ENCODE results near the gene TTLL12.
A peak's percentile ranks its signal among the peaks of the same experiment; 100 is the strongest.

Gene TTLL12

GRCh38 chr22:43186272-43187170, at the start of gene TTLL12:
Gene TTLL12 (minus strand): TSS chr22:43187134. CDS start chr22:43187069, 65 bp downstream.
- no peak for DNase-seq (ENCODE audit: low read depth, low spot score)

DNA sequence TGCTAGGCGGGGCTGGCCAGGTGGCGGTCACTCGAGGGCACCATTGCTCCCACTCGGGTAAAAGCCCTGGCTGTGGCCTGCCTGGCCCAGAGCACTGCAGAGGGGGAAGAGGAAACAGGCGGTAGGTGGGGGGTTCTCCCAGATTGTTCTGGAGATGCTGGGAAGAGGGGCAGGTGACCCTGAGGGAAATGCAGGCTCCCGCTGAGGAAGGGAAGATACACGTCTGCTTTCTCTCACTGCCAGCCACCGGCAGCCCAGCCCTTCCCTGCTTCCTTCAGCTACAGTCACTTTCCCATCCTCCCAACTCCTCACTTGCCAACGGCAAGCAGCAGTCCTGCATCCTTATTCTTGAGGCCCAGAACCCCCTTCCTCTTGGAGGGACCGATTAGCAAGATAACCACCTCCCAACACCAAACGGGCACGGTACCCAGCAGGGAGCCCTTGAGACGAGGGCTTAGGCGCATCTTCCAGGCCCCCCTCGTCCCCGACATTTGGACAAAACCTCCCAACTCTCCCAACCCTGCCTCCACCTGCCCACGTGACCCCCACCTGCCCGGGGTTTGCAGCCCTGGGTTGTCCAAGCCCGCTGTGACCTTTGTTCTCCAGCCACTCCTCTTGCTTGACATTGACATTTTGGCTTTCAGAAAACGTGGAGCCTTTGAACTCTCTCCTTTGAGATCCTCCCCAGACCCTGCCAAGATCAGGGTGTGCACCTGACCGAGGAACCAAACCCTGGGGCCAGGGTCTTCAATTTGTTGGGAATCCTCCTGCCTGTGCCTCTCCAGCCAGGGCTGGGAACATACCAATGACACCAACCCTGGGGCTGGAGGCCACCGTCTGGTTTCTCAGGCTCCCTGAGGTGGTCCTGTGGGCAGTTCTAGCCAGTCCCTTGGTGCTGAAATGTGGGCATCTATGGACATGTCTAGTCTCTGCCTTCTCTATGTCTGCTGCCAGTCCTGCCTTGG, 48.8 kb upstream of the TTLL12 start:
- DNase-seq (ENCODE audit: low read depth, low spot score): no peak
- no peak overlapping the region for H3K27ac ChIP-seq

More at GRCh38 chr22:43186272-43187170, at the start of gene TTLL12:
- peak within 1 kb of the TSS; percentile 87 for H3K27ac ChIP-seq

GRCh38 chr22:43234264-43234988, 47.5 kb upstream of the TTLL12 start:
- DNase-seq (ENCODE audit: low read depth, low spot score): no peak
- no peak overlapping the region for H3K27ac ChIP-seq

GRCh38 chr22:43233529-43233928, 46.6 kb upstream of the TTLL12 start:
- H3K27ac ChIP-seq: no peak overlapping the region
- DNase-seq (ENCODE audit: low read depth, low spot score): no peak

- no peak overlapping the region for H3K27ac ChIP-seq
- DNase-seq (ENCODE audit: low read depth, low spot score): no peak
Observed at GRCh38 chr22:43232445-43232844, 45.5 kb upstream of the TTLL12 start.

GRCh38 chr22:43231724-43232034, 44.7 kb upstream of the TTLL12 start:
- no peak for DNase-seq (ENCODE audit: low read depth, low spot score)
- no peak overlapping the region for H3K27ac ChIP-seq

DNA sequence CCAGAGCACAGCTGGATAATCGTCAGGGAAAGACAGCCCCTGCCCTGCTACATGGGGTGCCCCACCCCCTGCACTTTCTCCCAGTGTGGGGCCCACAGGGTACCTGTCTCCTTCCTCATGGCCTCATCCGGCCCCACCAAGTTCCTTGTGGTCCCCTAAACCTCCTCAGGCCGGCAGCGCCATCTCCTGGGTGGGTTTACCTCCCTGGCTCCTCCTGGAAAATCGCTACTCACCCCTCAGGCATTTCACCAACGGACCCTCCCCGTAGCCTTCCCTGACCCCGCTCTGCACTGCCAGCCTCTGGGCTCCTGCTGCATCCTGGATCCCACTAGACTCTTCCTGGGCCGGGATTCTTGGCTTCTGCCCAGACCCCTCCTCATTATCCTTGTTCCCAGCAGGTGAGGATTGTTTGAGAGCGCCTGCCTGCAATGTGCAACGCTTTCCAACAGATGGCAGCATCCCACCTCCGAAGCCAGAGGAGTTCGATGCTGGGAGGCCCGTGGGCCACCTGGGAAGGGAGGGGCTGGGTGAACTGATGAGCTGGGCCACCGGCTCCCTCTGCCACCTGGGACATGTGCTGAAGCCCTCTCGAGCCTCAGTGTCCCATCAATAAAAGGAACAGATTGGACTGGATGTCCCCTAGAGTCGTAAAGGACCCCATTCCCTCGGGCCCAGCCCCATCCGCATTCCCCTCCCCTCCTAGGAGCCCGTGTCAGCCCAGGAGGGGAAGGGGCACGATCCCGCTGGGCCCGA, 44.2 kb upstream of the TTLL12 start:
- H3K27ac ChIP-seq: no peak overlapping the region
- DNase-seq (ENCODE audit: low read depth, low spot score): no peak

DNA sequence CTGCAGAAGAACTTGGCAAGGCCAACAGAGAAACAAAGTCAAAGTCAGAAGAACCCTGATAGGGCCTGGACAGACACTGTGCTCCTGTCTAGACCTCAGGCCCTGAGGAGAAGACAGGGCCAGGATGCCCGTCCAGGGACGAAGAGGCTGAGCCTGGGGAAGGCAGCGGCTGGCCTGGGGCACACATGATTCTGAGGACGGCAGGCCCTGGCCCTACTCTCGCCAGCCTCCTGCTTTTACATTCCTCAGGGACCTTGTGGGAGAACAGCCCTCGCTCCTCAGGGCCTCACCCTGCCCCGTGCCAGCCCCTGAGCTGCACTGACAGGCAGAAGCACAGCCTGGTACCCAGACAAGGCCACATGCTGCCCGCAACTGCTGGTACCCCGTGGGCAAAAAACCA, 43.6 kb upstream of the TTLL12 start:
- H3K27ac ChIP-seq: no peak overlapping the region
- no peak for DNase-seq (ENCODE audit: low read depth, low spot score)

DNA sequence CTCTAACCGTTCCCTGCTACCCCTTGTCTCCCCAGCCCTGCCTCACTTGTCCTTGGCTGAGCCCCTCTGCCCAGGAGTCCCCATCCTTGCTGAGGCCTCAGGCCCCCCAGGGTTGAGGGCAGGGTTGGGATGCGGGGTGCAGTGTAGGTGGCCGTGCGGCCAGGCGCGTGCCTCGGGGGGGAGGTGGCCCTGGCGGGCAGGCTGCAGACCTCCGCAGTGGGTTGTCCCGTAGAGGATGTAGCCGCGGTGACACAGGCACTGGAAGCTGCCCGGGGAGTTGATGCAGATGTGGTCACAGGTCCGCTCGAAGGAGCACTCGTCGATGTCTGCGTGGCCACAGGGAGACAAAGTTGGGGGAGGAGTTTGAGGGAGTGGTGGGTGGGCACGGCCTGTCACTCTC, 41.9 kb upstream of the TTLL12 start:
- DNase-seq (ENCODE audit: low read depth, low spot score): no peak
- no peak overlapping the region for H3K27ac ChIP-seq

GRCh38 chr22:43228330-43228729, 41.4 kb upstream of the TTLL12 start:
- no peak for DNase-seq (ENCODE audit: low read depth, low spot score)
- no peak overlapping the region for H3K27ac ChIP-seq

DNA sequence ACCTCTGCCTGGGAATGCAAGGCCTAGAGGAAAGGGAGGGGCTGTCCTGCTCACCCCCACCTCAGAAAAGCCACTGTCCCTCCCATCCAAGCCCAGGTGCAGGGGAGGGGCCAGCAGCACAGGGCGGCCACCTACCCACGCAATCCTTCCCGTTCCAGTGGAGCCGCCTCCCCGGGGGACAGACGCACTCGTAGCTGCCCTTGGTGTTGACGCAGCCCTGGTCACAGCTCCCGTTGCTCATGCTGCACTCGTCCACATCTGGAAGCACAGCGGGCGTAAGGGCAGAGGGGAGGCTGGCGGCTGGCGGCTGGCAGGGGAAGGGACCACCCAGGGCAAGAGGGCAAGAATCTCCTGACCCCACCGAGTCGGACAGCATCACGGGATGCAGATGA, 40.3 kb upstream of the TTLL12 start:
- DNase-seq (ENCODE audit: low read depth, low spot score): no peak
- H3K27ac ChIP-seq: no peak overlapping the region

GRCh38 chr22:43226377-43227238, 39.7 kb upstream of the TTLL12 start:
- DNase-seq (ENCODE audit: low read depth, low spot score): no peak

DNA sequence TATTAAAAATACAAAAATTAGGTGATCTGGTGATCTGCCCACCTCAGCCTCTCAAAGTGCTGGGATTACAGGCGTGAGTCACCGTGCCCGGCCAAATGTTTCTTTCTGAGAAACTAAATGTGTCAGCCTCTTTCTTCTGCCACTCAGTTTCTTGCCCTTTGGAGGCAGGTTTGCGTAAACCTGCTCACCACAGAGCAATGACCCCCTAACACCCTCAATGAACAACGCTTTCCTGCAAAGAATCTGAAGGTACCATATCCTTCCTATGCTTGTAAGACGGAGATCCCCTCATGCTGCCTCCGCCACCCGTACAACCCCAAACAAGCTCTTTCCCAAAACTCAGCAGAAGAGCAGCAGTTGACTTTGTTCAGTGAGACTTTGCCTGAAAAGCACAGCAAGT, 38.7 kb upstream of the TTLL12 start:
- no peak overlapping the region for H3K27ac ChIP-seq
- DNase-seq (ENCODE audit: low read depth, low spot score): no peak

More at GRCh38 chr22:43226377-43227238, 39.7 kb upstream of the TTLL12 start:
- H3K27ac ChIP-seq: no peak overlapping the region

- H3K27ac ChIP-seq: no peak overlapping the region
- no peak for DNase-seq (ENCODE audit: low read depth, low spot score)
Observed at GRCh38 chr22:43222987-43223386, 36.1 kb upstream of the TTLL12 start.

DNA sequence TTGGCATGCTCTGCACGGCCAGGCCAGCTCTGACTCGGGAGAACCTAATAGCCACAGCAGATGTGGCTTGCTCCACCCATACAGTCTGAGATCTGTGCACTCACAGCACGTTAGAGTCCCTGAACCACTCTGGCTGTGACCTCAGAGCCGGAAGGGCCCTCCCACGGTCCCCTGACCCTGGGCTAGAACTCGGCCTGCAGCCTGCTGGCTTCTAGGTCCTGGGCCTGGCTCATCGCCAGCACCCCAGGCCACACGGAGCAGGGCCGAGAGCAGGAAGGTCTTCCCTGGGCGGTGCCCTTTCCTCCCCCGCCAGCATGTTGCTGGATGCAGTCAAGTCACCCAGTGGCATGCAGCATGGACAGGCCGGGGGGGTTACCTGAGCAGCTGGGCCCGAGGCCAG, 35.3 kb upstream of the TTLL12 start:
- H3K27ac ChIP-seq: no peak overlapping the region
- no peak for DNase-seq (ENCODE audit: low read depth, low spot score)

DNA sequence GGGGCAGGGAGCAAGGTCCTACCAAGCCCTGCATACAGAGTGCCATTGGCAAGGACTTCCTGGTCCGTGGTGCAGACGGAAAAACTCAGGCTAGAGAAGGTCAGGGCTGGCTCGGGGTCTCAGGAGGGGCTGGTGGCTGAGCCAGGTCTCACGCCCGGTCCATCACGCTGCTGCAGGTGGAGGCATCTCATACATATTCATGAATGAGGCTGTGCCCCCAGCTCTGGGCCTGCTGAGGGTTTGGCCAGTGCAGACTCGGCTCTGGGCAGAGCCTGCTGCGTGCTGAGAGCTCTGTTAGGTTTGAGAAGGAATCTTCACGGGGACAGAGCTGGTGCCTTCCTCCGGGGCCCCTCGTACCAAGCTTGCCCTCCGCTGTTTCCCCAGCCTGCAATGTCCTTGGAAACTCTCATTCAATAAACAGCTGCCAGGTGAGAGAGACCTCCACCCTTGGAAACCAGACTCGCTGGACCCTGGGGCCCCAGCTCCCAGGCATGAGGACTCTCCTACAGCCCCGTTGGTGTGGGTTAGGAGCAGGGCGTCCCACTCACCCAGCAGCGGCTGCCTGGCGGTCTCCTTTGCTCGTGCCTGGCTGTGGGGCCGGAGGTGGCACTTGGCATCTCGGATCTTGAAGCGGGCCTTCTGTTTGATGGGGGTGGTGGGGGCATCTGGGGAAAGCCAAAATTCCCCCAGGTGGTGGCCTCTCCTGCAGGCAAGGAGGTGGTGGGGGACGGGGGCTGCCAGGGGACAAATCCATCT, 33.9 kb upstream of the TTLL12 start:
- no peak overlapping the region for H3K27ac ChIP-seq
- DNase-seq (ENCODE audit: low read depth, low spot score): no peak

DNA sequence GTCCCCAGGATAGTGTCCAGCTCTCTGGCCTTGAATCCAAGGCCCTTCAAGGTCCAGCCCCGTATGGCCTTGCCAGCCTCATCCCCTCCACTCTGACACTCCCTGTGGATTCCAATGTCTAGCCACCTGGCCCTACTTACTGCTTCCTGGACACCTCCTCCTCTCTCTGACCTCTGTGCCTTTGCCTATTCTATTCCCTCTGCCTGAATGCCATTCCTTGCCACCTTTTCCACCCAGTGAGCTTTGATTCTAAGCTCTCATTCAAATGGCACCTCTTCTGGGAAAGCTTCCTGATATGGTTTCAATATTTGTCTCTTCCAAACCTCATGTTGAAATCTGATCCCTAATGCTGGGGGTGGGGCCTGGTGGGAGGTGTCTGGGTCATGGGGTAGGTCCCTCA, 31.9 kb upstream of the TTLL12 start:
- H3K27ac ChIP-seq: no peak overlapping the region
- no peak for DNase-seq (ENCODE audit: low read depth, low spot score)
